ENCODE measurements around the gene CNRIP1.

DNA sequence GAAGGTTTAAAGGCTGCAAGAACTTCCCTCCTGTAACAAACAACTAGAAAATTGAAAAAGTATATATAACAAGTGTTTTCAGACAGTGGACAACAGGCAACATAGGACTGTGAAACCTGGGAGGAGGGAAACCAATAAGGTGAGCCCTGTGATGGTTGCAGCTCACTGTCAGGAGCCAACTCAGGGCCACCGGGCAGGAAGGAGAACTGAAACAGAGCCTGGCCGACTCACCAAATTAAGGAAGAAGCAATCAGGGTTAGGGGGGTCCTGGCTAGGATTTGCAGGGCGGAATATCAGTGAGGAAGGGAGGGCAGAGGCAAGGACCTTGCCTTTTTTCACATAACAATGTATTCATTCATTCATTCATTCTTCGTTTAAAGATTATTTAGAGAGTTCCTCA is 21.8 kb upstream of the CNRIP1 start:
- TF ChIP-seq CTCF (IDR thresholded peaks at IDR 0.05) (no peak), POLR2A (IDR thresholded peaks at IDR 0.05) (no peak)
